Heart right ventricle (tissue), 16 donors: Measurements from ENCODE around the gene SLIT3. TPM values are rescaled to one million over a fixed set of nuclear protein-coding genes. Genes with fewer than 3 reads are reported as not detected.

Source experiments
- ATAC-seq, 8 donors: fragments of 200-7000 bp; cut with Tn5 transposase; one replicate each; pipeline ENCODE4 v1.9.1; 2020; ENCODE audit warnings: mild to moderate bottlenecking in 8 of 8, moderate library complexity in 8 of 8, moderate number of reproducible peaks in 1 of 8
- DNase-seq, 2 donors: peaks; one replicate each; pipeline ENCODE4 v3.0.0-alpha.2; 2020
- H3K27ac ChIP-seq, 10 donors: fragments of 200-600 bp; sonication (generic) in 2 of 10; one replicate each; pipeline versions ENCODE4 v1.5.0 to v1.8.0; 2020 to 2022; ENCODE audit warnings: mild to moderate bottlenecking in 3 of 10
- H3K27me3 ChIP-seq, 7 donors: fragments of 200-600 bp; one replicate each; pipeline ENCODE4 v1.8.0; 2021 to 2022; ENCODE audit warnings: mild to moderate bottlenecking in 2 of 7
- H3K36me3 ChIP-seq, 9 donors: fragments of 200-600 bp; sonication (generic) in 1 of 9; one replicate each; pipeline versions ENCODE4 v1.5.0 to v1.8.0; 2020 to 2022; ENCODE audit warnings: mild to moderate bottlenecking in 2 of 9
- H3K4me1 ChIP-seq, 9 donors: fragments of 200-600 bp; sonication (generic) in 1 of 9; one replicate each; pipeline versions ENCODE4 v1.5.0 to v1.8.0; 2020 to 2022; ENCODE audit warnings: mild to moderate bottlenecking in 4 of 9
- H3K4me3 ChIP-seq, 10 donors: fragments of 200-600 bp; sonication (generic) in 2 of 10; one replicate each; pipeline versions ENCODE4 v1.5.0 to v1.8.0; 2020 to 2022; ENCODE audit warnings: mild to moderate bottlenecking in 7 of 10, moderate library complexity in 2 of 10
- H3K9me3 ChIP-seq, 11 donors: fragments of 200-600 bp in 10 of 11; sonication (generic) in 2 of 11; one replicate each; pipeline versions ENCODE4 v1.5.0 to v1.8.0; 2013 to 2022; ENCODE audit warnings: mild to moderate bottlenecking in 2 of 11, control low read depth in 1 of 11, moderate library complexity in 1 of 11
- WGBS, 2 donors: extraction: QIAGEN DNeasy Blood & Tissue Kit; methylation state at CpG; one replicate each; pipeline ENCODE4 v1.1.7; 2013; ENCODE audit warnings: inconsistent platforms in 1 of 2; 5-methylcytosine and 5-hydroxymethylcytosine counted together
- intact Hi-C, 10 donors: fragments of 100-400 bp; cut with DNase I; formaldehyde crosslinking; loops; one replicate each; pipeline versions ENCODE4 v1.11.1 to v1.14.2; 2022
- polyA plus RNA-seq, 2 donors: library from polyadenylated mRNA; stranded (reverse); fragments of 200-250 nt; gene quantifications; one replicate each; pipeline ENCODE4 v1.2.3, GENCODE V29; 2013
- total RNA-seq, 10 donors: library from RNA; stranded (reverse); fragmentation: NEBNext Ultra II Directional in 3 of 10; extraction: Animal tissue kit (Norgen Biotek cat#: 25700) in 3 of 10; gene quantifications; one replicate each; pipeline versions ENCODE4 v1.2.1 to v1.2.4, GENCODE V29; 2021 to 2023
- TF ChIP-seq, protein P1 (sequence below), 9 donors: fragments of 200-600 bp; sonication (generic) in 2 of 9; IDR thresholded peaks; one replicate each; pipeline versions ENCODE4 v1.5.0 to v1.8.0; 2021 to 2022; ENCODE audit warnings: antibody characterized with exemption in 9 of 9, mild to moderate bottlenecking in 5 of 9, moderate library complexity in 1 of 9
- donor health status: Arrhythmogenic right ventricular cardiomyopathy.
- donor health status: ischemic (EF 13 %, LVEDD 7.1; RV severe dilation, severe dysfunction).
- donor health status: healthy with polysubstance abuse.
- donor health status: DM: no; HTN: yes; CAD: no.
- donor health status: DM: no; HTN: no; CAD: no.
- donor health status: ischemic (EF 25% LVEDD 6.9; RV normal size, moderate dysfunction).
- donor health status: ischemic (EF 25% LVEDD 5.7; RV mildly dilated, moderate dysfunction).
- donor health status: healthy.
- donor health status: DM: yes; HTN: yes; CAD: no.
- donor health status: Ischemic cardiomyopathy.
- donor health status: ischemic (EF 35%, LVEDD 5.7; RV mildly dilated, moderate dysfunction).
- donor health status: nonischemic (EF 11% LVEDD 7.7; RV severe dilation, severe dysfunction).
- donor health status: DM: yes; HTN: yes; CAD: no.
- donor health status: PGD.
- donor health status: ischemic (EF 29% LVEDD 5.4; RV normal size, mild dysfunction).
- donor health status: nonischemic (EF 23%, LVEDD 6.1; RV moderate dilation, normal function).

The SLIT3 gene
- total and polyA plus RNA-seq, 12 donors: 2.0 to 29.2 (median 12.1) TPM

DNA sequence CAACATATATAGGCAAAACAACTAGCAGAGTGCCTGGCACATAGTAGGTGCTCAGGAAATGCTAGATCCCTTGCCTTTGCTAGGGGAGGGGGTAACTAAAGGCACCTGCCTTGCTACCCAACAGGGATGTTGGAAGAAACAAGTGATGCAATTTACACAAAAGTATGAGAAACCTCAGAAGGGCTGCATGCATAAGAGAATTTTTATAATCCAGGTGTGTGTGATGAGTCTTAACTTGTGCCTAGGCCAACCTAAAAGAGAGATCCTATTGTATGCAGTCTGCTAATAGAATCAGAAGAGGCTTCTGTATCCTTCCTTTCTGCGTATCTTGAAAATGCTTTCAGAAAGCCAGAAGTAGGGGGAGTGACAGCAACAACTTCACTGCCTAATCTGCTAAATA lies 135.9 kb downstream of the SLIT3 start:
- Histone ChIP-seq H3K27ac (no peak overlapping the region), H3K4me3 (no peak overlapping the region), H3K27me3 (no peaks in the 10 kb centered on the region), H3K4me1 (peaks cover 0 to 26% (median 11%) of the 10 kb centered on the region in 9 donors), H3K9me3 (peaks cover 0 to 3% (median 0%) of the 10 kb centered on the region in 11 donors), H3K36me3 (no peaks in the 10 kb centered on the region)
- no peak for ATAC-seq
- TF ChIP-seq, protein P1, sequence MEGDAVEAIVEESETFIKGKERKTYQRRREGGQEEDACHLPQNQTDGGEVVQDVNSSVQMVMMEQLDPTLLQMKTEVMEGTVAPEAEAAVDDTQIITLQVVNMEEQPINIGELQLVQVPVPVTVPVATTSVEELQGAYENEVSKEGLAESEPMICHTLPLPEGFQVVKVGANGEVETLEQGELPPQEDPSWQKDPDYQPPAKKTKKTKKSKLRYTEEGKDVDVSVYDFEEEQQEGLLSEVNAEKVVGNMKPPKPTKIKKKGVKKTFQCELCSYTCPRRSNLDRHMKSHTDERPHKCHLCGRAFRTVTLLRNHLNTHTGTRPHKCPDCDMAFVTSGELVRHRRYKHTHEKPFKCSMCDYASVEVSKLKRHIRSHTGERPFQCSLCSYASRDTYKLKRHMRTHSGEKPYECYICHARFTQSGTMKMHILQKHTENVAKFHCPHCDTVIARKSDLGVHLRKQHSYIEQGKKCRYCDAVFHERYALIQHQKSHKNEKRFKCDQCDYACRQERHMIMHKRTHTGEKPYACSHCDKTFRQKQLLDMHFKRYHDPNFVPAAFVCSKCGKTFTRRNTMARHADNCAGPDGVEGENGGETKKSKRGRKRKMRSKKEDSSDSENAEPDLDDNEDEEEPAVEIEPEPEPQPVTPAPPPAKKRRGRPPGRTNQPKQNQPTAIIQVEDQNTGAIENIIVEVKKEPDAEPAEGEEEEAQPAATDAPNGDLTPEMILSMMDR (IDR thresholded peaks at IDR 0.05): no peak
- WGBS, 2 donors: 50 to 96% methylated on average over 1 of the region's 1 CpG
- intact Hi-C loops: no loop called here
- DNase-seq: no peak

DNA sequence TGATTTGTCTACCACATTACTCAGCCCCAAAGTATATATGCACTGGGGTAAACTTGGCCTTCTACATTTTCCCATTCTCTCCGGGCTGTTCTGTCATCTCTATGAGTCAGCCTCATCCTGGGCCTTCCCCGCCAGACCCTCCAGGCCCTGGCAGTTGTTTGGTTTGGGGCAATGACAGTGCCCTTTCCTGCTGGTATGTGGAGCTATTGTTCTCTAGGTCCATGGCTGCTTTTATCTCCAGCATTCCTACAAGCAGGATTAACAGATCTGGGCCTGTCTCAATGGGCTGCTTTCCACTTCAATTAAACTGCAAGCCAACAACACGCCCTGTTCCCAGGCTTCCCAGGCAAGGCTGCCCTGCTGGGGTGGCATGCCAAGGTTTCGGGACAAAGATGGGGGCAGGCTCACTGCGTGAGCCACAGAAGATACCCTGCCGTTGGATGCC lies 136.4 kb downstream of the SLIT3 start:
- no peaks in the 10 kb centered on the region for H3K27me3 ChIP-seq
- H3K4me3 ChIP-seq: no peak overlapping the region
- TF ChIP-seq, protein P1 (IDR thresholded peaks at IDR 0.05): no peak
- peaks cover 0 to 8% (median 2%) of the 10 kb centered on the region in 11 donors for H3K9me3 ChIP-seq
- peaks cover 0 to 26% (median 11%) of the 10 kb centered on the region in 9 donors for H3K4me1 ChIP-seq
- DNase-seq: peak; percentile 7 to 51
- intact Hi-C loops: no loop called here
- WGBS, 2 donors: 48 to 53% methylated on average over 6 of the region's 6 CpGs
- peak; percentile 22 to 83 (median 46) for ATAC-seq
- H3K36me3 ChIP-seq: no peaks in the 10 kb centered on the region
- no peak overlapping the region for H3K27ac ChIP-seq

DNA sequence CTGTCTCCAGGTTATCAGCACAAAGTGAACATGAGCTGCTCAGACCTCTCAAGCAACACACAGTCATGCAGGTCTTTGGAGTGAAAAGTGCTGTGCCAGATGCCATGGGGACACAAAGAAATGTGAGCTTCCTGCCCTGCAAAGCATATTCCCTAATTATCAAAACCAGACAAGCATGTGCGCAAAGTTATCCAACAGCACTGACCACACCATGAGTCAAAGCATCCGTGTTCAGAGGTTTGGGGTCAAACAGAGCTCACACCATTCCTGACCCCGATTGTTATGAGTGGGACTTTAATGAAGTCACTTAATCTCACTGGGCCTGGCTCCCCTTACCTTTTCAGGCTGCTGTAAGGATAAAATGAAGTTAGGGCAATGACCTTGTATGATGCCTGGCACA lies 138.5 kb downstream of the SLIT3 start:
- Histone ChIP-seq H3K4me1 (peaks cover 0 to 22% (median 11%) of the 10 kb centered on the region in 9 donors), H3K36me3 (no peaks in the 10 kb centered on the region), H3K9me3 (peaks cover 0 to 28% (median 17%) of the 10 kb centered on the region in 11 donors), H3K27me3 (no peaks in the 10 kb centered on the region), H3K27ac (no peak overlapping the region), H3K4me3 (no peak overlapping the region)
- 52 to 78% methylated on average over 3 of the region's 3 CpGs for WGBS, 2 donors
- ATAC-seq (no peak), DNase-seq (no peak)
- intact Hi-C loops: no loop called here
- TF ChIP-seq, protein P1 (IDR thresholded peaks at IDR 0.05): no peak

DNA sequence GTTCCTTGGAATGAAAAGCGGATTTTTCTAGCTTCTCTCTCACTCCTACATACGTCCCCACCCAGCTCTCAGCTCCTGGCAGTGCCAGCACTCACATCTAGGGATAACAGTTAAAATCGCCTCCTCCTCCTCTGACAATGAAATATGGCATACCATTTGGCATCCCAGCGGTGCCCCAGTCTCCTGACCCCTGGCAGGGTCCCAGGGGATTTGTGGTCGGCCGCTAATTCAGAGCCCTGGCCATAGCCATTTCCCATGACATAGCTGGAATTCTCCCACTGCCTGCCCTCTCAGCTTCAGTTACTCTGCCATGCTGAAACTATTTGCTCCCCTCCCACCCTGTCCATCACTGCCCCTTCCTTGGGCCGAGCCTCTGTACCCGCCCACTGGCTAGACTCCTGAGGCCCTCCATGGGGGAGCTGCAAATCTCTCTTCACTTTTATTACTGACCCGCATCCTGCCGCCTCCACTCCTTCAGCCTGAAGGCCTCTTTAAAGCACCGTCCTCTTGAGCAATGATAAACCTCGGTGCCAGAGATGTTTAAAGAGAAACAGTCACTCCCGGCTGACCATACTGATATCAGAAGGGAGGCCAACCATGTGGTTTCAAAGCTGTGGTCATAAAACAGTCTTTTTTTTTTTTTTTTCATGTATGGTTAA lies 139.8 kb downstream of the SLIT3 start:
- TF ChIP-seq, protein P1 (IDR thresholded peaks at IDR 0.05): no peak
- no peaks in the 10 kb centered on the region for H3K36me3 ChIP-seq
- peak overlapping the region in 1 of 10 donors; percentile 2 for H3K4me3 ChIP-seq
- H3K4me1 ChIP-seq: peaks cover 0 to 22% (median 11%) of the 10 kb centered on the region in 9 donors
- 31 to 39% methylated on average over 13 of the region's 13 CpGs for WGBS, 2 donors
- H3K27ac ChIP-seq: peak overlapping the region in 6 of 10 donors; percentile 9 to 58 (median 32)
- ATAC-seq (peak; percentile 46 to 82 (median 68)), DNase-seq (peak; percentile 16 to 21)
- peaks cover 0 to 32% (median 17%) of the 10 kb centered on the region in 11 donors for H3K9me3 ChIP-seq
- intact Hi-C loops: no loop called here
- no peaks in the 10 kb centered on the region for H3K27me3 ChIP-seq
